Panc1 (cell line): ENCODE data around the gene CDO1. TPM values are rescaled to one million over a fixed set of nuclear protein-coding genes. Genes with fewer than 3 reads are reported as not detected.

ENCODE experiments used
- ATAC-seq: fragments of 200-7000 bp; cut with Tn5 transposase; 2 replicates; pipeline ENCODE4 v1.9.1; 2020; ENCODE audit warnings: mild to moderate bottlenecking, moderate library complexity
- BruUV-seq: library from RNA; stranded (reverse); fragments of 400-500 nt; replicated peaks from 2 replicates; lab custom pipeline; 2021; lab: Mats Ljungman, UMichigan
- CTCF ChIA-PET: fragments of 300-600 bp; sonication (Branson Sonifier 250); formaldehyde crosslinking; loops from one replicate; lab custom pipeline; 2022; ENCODE audit warnings: antibody characterized with exemption; lab: Charles Lee
- POLR2A ChIA-PET: fragments of 300-600 bp; sonication (Branson Sonifier 250); formaldehyde crosslinking; loops from one replicate; lab custom pipeline; 2022; ENCODE audit warnings: antibody characterized with exemption; lab: Charles Lee
- DNase-seq: peaks from one replicate; pipeline ENCODE4 v3.0.0-alpha.2; 2010; ENCODE audit warnings: low read depth, low spot score
- H3K27ac ChIP-seq: 2 replicates; pipeline ENCODE4 v1.5.1; 2011; ENCODE audit warnings: mild to moderate bottlenecking, low read length, inconsistent platforms
- H3K27me3 ChIP-seq: fragments of 200-500 bp; sonication (Bioruptor generic); 2 replicates; pipeline ENCODE4 v1.6.0; 2014; ENCODE audit warnings: low read length, inconsistent platforms; ENCODE audit not compliant: control insufficient read depth, insufficient read depth
- H3K36me3 ChIP-seq: fragments of 200-500 bp; sonication (Bioruptor generic); 2 replicates; pipeline ENCODE4 v1.5.1; 2014; ENCODE audit warnings: inconsistent platforms, mild to moderate bottlenecking, low read length, moderate library complexity; ENCODE audit not compliant: control insufficient read depth, insufficient read depth
- H3K4me1 ChIP-seq: 2 replicates; pipeline ENCODE4 v1.5.1; 2011; ENCODE audit warnings: inconsistent platforms, mild to moderate bottlenecking, low read length, moderate library complexity; ENCODE audit not compliant: control insufficient read depth, insufficient read depth
- H3K4me3 ChIP-seq, 2 experiments: 2 replicates each; pipeline ENCODE4 v1.5.1; 2011 to 2012; ENCODE audit warnings: low read depth in 2 of 2, low read length in 2 of 2, mild to moderate bottlenecking in 2 of 2, inconsistent platforms in 1 of 2, moderate library complexity in 1 of 2
- H3K9me3 ChIP-seq: fragments of 200-500 bp; sonication (Bioruptor generic); 2 replicates; pipeline ENCODE4 v1.5.1; 2014; ENCODE audit warnings: low read depth, mild to moderate bottlenecking, inconsistent platforms, low read length, moderate library complexity; ENCODE audit not compliant: control insufficient read depth, insufficient read depth
- POLR2AphosphoS5 ChIP-seq: IDR thresholded peaks from 2 replicates; pipeline ENCODE4 v1.6.1; 2012; ENCODE audit warnings: mild to moderate bottlenecking, low read depth, low read length, moderate library complexity
- SIN3A ChIP-seq: IDR thresholded peaks from 2 replicates; pipeline ENCODE4 v1.6.1; 2012; ENCODE audit warnings: low read depth, mild to moderate bottlenecking, low read length, moderate library complexity, borderline replicate concordance; ENCODE audit not compliant: insufficient read depth
- TCF7L2 ChIP-seq: IDR thresholded peaks from 2 replicates; pipeline ENCODE4 v1.6.1; 2011; ENCODE audit warnings: mild to moderate bottlenecking, low read depth, low read length, inconsistent platforms
- in situ Hi-C: cut with HindIII; loops from 2 replicates; pipeline ENCODE4 v1.10.0; 2016; ENCODE audit warnings: low sequenced_read_pairs, low pct_unique_long_range_greater_than_20kb
- intact Hi-C: fragments of 100-400 bp; cut with micrococcal nuclease; formaldehyde crosslinking; loops from one replicate; pipeline ENCODE4 v1.10.0; 2022; ENCODE audit not compliant: unreplicated experiment
- total RNA-seq: library from RNA; stranded (reverse); gene quantifications from one replicate; pipeline ENCODE4 v1.2.1, GENCODE V29; 2021; ENCODE audit not compliant: unreplicated experiment
- TF ChIP-seq, protein P1 (sequence below): fragments of 450-650 bp; IDR thresholded peaks from 2 replicates; pipeline ENCODE4 v1.5.1; 2017; ENCODE audit warnings: mild to moderate bottlenecking
- TF ChIP-seq, protein P2 (sequence below), 2 experiments: IDR thresholded peaks; 2 replicates each; pipeline ENCODE4 v1.6.1; 2011 to 2012; ENCODE audit warnings: low read depth in 2 of 2, control low read depth in 1 of 2, low read length in 1 of 2, mild to moderate bottlenecking in 1 of 2, moderate library complexity in 1 of 2; ENCODE audit not compliant: insufficient read depth in 1 of 2

CDO1 gene
- total RNA-seq, 1 experiment from 2014 or later = not detected

GRCh38 chr5:115796656-115797055 is 19.8 kb downstream of the CDO1 start:
- BruUV-seq = no TSS peak
- no peaks in the 10 kb centered on the region for H3K9me3 ChIP-seq
- H3K27ac ChIP-seq = no peak overlapping the region
- DNase-seq (no peak), ATAC-seq (no peak)
- H3K36me3 ChIP-seq = no peaks in the 10 kb centered on the region
- in situ Hi-C loops = no loop called here
- H3K4me1 ChIP-seq = no peaks in the 10 kb centered on the region
- no peaks in the 10 kb centered on the region for H3K27me3 ChIP-seq
- TF ChIP-seq POLR2AphosphoS5 (no peak), SIN3A (no peak), TCF7L2 (no peak)
- TF ChIP-seq, protein P1, sequence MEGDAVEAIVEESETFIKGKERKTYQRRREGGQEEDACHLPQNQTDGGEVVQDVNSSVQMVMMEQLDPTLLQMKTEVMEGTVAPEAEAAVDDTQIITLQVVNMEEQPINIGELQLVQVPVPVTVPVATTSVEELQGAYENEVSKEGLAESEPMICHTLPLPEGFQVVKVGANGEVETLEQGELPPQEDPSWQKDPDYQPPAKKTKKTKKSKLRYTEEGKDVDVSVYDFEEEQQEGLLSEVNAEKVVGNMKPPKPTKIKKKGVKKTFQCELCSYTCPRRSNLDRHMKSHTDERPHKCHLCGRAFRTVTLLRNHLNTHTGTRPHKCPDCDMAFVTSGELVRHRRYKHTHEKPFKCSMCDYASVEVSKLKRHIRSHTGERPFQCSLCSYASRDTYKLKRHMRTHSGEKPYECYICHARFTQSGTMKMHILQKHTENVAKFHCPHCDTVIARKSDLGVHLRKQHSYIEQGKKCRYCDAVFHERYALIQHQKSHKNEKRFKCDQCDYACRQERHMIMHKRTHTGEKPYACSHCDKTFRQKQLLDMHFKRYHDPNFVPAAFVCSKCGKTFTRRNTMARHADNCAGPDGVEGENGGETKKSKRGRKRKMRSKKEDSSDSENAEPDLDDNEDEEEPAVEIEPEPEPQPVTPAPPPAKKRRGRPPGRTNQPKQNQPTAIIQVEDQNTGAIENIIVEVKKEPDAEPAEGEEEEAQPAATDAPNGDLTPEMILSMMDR = no peak
- TF ChIP-seq, protein P2, sequence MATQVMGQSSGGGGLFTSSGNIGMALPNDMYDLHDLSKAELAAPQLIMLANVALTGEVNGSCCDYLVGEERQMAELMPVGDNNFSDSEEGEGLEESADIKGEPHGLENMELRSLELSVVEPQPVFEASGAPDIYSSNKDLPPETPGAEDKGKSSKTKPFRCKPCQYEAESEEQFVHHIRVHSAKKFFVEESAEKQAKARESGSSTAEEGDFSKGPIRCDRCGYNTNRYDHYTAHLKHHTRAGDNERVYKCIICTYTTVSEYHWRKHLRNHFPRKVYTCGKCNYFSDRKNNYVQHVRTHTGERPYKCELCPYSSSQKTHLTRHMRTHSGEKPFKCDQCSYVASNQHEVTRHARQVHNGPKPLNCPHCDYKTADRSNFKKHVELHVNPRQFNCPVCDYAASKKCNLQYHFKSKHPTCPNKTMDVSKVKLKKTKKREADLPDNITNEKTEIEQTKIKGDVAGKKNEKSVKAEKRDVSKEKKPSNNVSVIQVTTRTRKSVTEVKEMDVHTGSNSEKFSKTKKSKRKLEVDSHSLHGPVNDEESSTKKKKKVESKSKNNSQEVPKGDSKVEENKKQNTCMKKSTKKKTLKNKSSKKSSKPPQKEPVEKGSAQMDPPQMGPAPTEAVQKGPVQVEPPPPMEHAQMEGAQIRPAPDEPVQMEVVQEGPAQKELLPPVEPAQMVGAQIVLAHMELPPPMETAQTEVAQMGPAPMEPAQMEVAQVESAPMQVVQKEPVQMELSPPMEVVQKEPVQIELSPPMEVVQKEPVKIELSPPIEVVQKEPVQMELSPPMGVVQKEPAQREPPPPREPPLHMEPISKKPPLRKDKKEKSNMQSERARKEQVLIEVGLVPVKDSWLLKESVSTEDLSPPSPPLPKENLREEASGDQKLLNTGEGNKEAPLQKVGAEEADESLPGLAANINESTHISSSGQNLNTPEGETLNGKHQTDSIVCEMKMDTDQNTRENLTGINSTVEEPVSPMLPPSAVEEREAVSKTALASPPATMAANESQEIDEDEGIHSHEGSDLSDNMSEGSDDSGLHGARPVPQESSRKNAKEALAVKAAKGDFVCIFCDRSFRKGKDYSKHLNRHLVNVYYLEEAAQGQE (IDR thresholded peaks at IDR 0.05; ENCODE audit: insufficient read depth in 1 of 2, low read depth in 2 of 2, low read length in 1 of 2) = no peak
- POLR2A ChIA-PET = no interaction called here
- CTCF ChIA-PET = no interaction called here
- H3K4me3 ChIP-seq = no peak overlapping the region
- intact Hi-C loops = no loop called here

GRCh38 chr5:115795700-115796099 is 20.8 kb downstream of the CDO1 start:
- intact Hi-C loops (no loop called here), in situ Hi-C loops (no loop called here)
- no peak overlapping the region for H3K4me3 ChIP-seq
- POLR2A ChIA-PET = no interaction called here
- H3K9me3 ChIP-seq = no peaks in the 10 kb centered on the region
- no TSS peak for BruUV-seq
- TF ChIP-seq POLR2AphosphoS5 = no peak
- TF ChIP-seq, protein P1 = no peak
- TF ChIP-seq, protein P2 (IDR thresholded peaks at IDR 0.05; ENCODE audit: insufficient read depth in 1 of 2, low read depth in 2 of 2, low read length in 1 of 2) = no peak
- no peak for TF ChIP-seq TCF7L2
- TF ChIP-seq SIN3A = no peak
- no peaks in the 10 kb centered on the region for H3K27me3 ChIP-seq
- no peak for ATAC-seq
- no peaks in the 10 kb centered on the region for H3K4me1 ChIP-seq
- DNase-seq = no peak
- no peaks in the 10 kb centered on the region for H3K36me3 ChIP-seq
- no peak overlapping the region for H3K27ac ChIP-seq
- CTCF ChIA-PET = no interaction called here
